NCI-H82 (cell line): ENCODE measurements around the gene SNX25.
"Not testable (repeated sequence)": the region's sequence is repeated elsewhere in the genome, so short reads cannot be mapped to it uniquely, and the experiment has no call there.

Source experiments
- DNase-seq: peaks from one replicate; lab custom pipeline; 2025; lab: John Stamatoyannopoulos, UW

The SNX25 gene

GRCh38 chr4:185209031-185209851 lies at the start of gene SNX25:
SNX25 (plus strand) TSS chr4:185209598; CDS start chr4:185209827, 229 bp downstream.
- DNase-seq: peak; percentile 86

GRCh38 chr4:185165605-185166063 lies 43.8 kb upstream of the SNX25 start:
- DNase-seq: peak; percentile 62

GRCh38 chr4:185167234-185167633 lies 42.2 kb upstream of the SNX25 start:
- no peak for DNase-seq

- DNase-seq: no peak
Measured at GRCh38 chr4:185171373-185172071, 37.9 kb upstream of the SNX25 start.

GRCh38 chr4:185179488-185179887 lies 29.9 kb upstream of the SNX25 start:
- no peak for DNase-seq

GRCh38 chr4:185182239-185182638 lies 27.2 kb upstream of the SNX25 start:
- DNase-seq: no peak

- DNase-seq: peak; percentile 94
Measured at GRCh38 chr4:185183622-185184281, 25.6 kb upstream of the SNX25 start.

- DNase-seq: no peak
Measured at GRCh38 chr4:185186769-185187168, 22.6 kb upstream of the SNX25 start.

- no peak for DNase-seq
Measured at GRCh38 chr4:185189606-185190305, 19.6 kb upstream of the SNX25 start.

- no peak for DNase-seq
Measured at GRCh38 chr4:185190306-185190856, 19.0 kb upstream of the SNX25 start.

GRCh38 chr4:185192059-185192458 lies 17.3 kb upstream of the SNX25 start:
- DNase-seq: no peak

- DNase-seq: no peak
Measured at GRCh38 chr4:185194924-185195888, 14.2 kb upstream of the SNX25 start.

- no peak for DNase-seq
Measured at GRCh38 chr4:185196437-185196836, 13.0 kb upstream of the SNX25 start.

GRCh38 chr4:185198189-185198588 lies 11.2 kb upstream of the SNX25 start:
- not testable (repeated sequence) for DNase-seq

- no peak for DNase-seq
Measured at GRCh38 chr4:185201977-185202962, 7.1 kb upstream of the SNX25 start.

GRCh38 chr4:185202984-185203485 lies 6.4 kb upstream of the SNX25 start:
- no peak for DNase-seq

GRCh38 chr4:185203486-185204237 lies 5.7 kb upstream of the SNX25 start, which contains the start of gene CFAP97:
CFAP97 (minus strand) TSS chr4:185204000; CDS start chr4:185191196, 12,804 bp downstream.
- peak; percentile 87 for DNase-seq

- peak; percentile 88 for DNase-seq
Measured at GRCh38 chr4:185204238-185204910, 5.0 kb upstream of the SNX25 start.
